ENCODE results near the gene PTPRT. TPM values are rescaled to one million over a fixed set of nuclear protein-coding genes. Genes with fewer than 3 reads are reported as not detected.

Gene PTPRT
- total and polyA plus RNA-seq, 10 of the 15 experiments (the other 5 are each of a cell fraction or from before 2014, with no cell fraction given) = not detected

GRCh38 chr20:42123981-42124473 is 1065.7 kb downstream of the PTPRT start (continued):
- TF ChIP-seq, protein P1, sequence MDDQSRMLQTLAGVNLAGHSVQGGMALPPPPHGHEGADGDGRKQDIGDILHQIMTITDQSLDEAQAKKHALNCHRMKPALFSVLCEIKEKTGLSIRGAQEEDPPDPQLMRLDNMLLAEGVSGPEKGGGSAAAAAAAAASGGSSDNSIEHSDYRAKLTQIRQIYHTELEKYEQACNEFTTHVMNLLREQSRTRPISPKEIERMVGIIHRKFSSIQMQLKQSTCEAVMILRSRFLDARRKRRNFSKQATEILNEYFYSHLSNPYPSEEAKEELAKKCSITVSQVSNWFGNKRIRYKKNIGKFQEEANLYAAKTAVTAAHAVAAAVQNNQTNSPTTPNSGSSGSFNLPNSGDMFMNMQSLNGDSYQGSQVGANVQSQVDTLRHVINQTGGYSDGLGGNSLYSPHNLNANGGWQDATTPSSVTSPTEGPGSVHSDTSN (IDR thresholded peaks at IDR 0.05; ENCODE audit: insufficient replicate concordance, low read depth, low read length) = no peak
- TF ChIP-seq MXI1 (IDR thresholded peaks at IDR 0.05; ENCODE audit: low read depth, low read length) (no peak), EGR1 (IDR thresholded peaks at IDR 0.05; ENCODE audit: borderline replicate concordance in 1 of 2, low read depth in 2 of 2, low read length in 2 of 2) (no peak), ZSCAN29 (IDR thresholded peaks at IDR 0.05) (no peak), E2F4 (IDR thresholded peaks at IDR 0.05; ENCODE audit: low read depth, low read length) (no peak)

DNA sequence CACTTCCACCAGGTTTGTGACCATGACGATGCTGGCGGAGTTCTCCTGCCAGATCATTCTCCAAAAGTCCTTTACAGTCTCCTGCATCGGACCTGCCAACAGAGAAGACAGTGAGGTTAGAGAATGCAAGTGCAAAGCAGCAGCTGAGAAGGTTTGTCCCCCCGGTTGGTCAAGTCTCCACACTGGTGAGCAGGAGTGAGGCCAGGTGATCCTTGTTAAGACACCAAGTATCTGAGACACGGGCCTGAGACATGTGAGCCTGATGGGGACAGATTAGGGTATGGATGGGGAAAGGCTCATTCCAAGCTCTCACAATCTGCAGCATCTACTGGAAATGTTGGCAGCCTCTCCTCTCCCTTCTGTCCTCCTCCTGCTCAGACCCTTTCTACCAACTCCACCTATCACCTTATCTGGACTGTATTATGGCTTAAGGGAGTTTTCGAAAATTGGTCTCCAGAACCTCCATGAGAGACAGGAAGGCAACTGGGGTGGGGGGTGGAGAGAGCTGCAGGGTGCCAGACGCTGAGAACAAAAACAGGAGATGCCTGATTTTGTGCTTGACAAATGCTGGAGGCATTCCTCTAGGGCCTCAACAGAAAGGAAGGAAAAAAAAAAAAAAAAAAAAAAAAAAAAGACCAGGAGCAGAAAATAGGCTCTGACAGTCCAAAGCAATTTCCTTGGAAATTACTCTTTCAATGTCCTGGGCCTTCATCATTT is 1071.1 kb downstream of the PTPRT start:
- DNase-seq (ENCODE audit: low read depth, low spot score) (no peak), ATAC-seq (no peak), FAIRE-seq (no peak)
- POLR2A ChIA-PET = no interaction called here
- 5% methylated on average over 7 of the region's 7 CpGs for WGBS (ENCODE audit: insufficient coverage, insufficient replicate concordance, low lambda C conversion rate, missing lambda C conversion rate)
- SMC1A ChIA-PET (ENCODE audit: uncharacterized antibody, unreplicated experiment) = interaction anchor here (0.7 kb wide), 1 partner anchor 638 kb away, joined by 3 read pairs; no protein-coding TSS in a partner anchor
- in situ Hi-C loops (cut with MboI) = no loop called here
- no peak overlapping the region for H3K27ac ChIP-seq (ENCODE audit: control insufficient read depth, insufficient read depth)
- no peaks in the 10 kb centered on the region for H3K79me2 ChIP-seq (ENCODE audit: control insufficient read depth, insufficient read depth, low read length)
- H3K9me3 ChIP-seq (replicated peaks; ENCODE audit: control insufficient read depth, insufficient read depth, low read length) = no peaks in the 10 kb centered on the region
- H3K4me1 ChIP-seq (ENCODE audit: control insufficient read depth, insufficient read depth, low read length) = no peaks in the 10 kb centered on the region
- H3K9ac ChIP-seq (ENCODE audit: control insufficient read depth, insufficient read depth, low read length) = no peak overlapping the region
- intact Hi-C loops (cut with micrococcal nuclease; ENCODE audit: unreplicated experiment) = no loop called here
- no peak overlapping the region for H3K4me2 ChIP-seq (ENCODE audit: control insufficient read depth, insufficient read depth)
- RAD21 ChIA-PET (ENCODE audit: unreplicated experiment) = no interaction called here
- no peaks in the 10 kb centered on the region for H3K36me3 ChIP-seq (ENCODE audit: control insufficient read depth in 2 of 2, insufficient read depth in 2 of 2, low read length in 1 of 2)
- BruUV-seq (replicated peaks) = no TSS peak
- no peak overlapping the region for H3K4me3 ChIP-seq
- H3K27me3 ChIP-seq (replicated peaks in 1 of 2; ENCODE audit: control insufficient read depth in 2 of 2, insufficient read depth in 2 of 2, low read length in 1 of 2) = no peaks in the 10 kb centered on the region
- no peaks in the 10 kb centered on the region for H4K20me1 ChIP-seq (ENCODE audit: control insufficient read depth, insufficient read depth)
- no peak for TF ChIP-seq WRNIP1 (IDR thresholded peaks at IDR 0.05; ENCODE audit: borderline replicate concordance, low read depth, low read length)
- no peak for TF ChIP-seq SMAD1 (IDR thresholded peaks at IDR 0.05; ENCODE audit: low read depth, partially characterized antibody)
- no peak for TF ChIP-seq POLR2A (IDR thresholded peaks at IDR 0.05; ENCODE audit: low read depth, low read length)
- TF ChIP-seq ZNF274 (IDR thresholded peaks at IDR 0.05; ENCODE audit: insufficient read depth, insufficient read length) = no peak
- no peak for TF ChIP-seq SMAD5 (IDR thresholded peaks at IDR 0.05; ENCODE audit: low read depth)
- no peak for TF ChIP-seq NFYB (IDR thresholded peaks at IDR 0.05; ENCODE audit: insufficient read depth, low read depth, low read length)
- TF ChIP-seq STAT1 (conservative IDR thresholded peaks at IDR 0.05) = no peak
- TF ChIP-seq BCL3 (IDR thresholded peaks at IDR 0.05; ENCODE audit: borderline replicate concordance, insufficient read depth, low read depth, low read length, poor library complexity, severe bottlenecking) = no peak
- no peak for TF ChIP-seq ETV6 (conservative IDR thresholded peaks at IDR 0.05 in 1 of 2, IDR thresholded peaks at IDR 0.05 in 1 of 2; ENCODE audit: borderline replicate concordance in 1 of 2, low read depth in 1 of 2)
- no peak for TF ChIP-seq KAT2A (conservative IDR thresholded peaks at IDR 0.05; ENCODE audit: control insufficient read depth, low read depth, low read length)
- TF ChIP-seq CHD4 (IDR thresholded peaks at IDR 0.05) = no peak
- TF ChIP-seq TBL1XR1 (IDR thresholded peaks at IDR 0.05; ENCODE audit: low read depth, low read length) = no peak
- TF ChIP-seq ZNF207 (IDR thresholded peaks at IDR 0.05; ENCODE audit: borderline replicate concordance) = no peak
- CTCF ChIA-PET = no interaction called here
- H2AFZ ChIP-seq (ENCODE audit: control insufficient read depth, low read depth, low read length) = no peak overlapping the region
